Hypothalamus (tissue), 51 donors: ENCODE measurements around the gene INPP5D.
"Not testable (repeated sequence)": the region's sequence is repeated elsewhere in the genome, so short reads cannot be mapped to it uniquely, and the experiment has no call there.

Experiments used
- DNase-seq, 51 donors: peaks; one replicate each; lab custom pipeline; 2025; lab: John Stamatoyannopoulos, UW

INPP5D gene

DNA sequence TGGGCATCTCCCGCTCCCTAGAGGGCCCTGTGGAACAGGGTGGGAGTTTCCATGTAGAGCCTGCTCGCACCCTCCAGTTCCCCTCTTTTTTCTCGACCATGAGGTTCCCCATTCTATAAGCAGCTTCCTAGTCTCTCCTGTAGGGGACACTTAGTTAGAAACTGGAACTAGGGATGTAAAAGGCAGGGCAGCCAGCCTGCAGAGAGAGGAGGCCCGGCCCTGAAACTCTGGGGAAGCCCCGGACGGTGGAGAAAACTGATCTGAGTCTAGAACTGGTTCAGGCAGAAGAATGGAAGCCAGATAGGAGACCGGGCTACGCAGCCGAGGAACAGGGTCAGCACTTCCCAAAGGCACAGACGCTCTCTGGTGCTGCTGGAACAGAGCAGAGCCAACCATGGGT, 139.7 kb downstream of the INPP5D start:
- DNase-seq: no peak

DNA sequence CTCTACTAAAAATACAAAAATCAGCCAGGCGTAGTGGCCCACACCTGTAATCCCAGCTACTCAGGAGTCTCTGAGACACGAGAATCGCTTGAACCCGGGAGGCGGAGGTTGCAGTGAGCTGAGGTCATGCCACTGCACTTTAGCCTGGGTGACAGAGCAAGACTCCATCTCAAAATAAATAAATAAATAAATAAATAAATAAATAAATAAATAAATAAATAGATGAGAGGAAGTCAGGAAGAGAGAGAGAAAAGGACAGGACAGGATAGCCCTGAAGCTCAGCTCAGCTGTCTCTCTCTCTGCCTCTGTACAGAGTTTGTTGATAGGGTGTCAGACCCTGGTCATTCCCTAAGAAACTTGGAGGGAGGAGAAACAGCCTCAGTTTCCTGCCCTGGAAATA, 140.6 kb downstream of the INPP5D start:
- not testable (repeated sequence) for DNase-seq

DNA sequence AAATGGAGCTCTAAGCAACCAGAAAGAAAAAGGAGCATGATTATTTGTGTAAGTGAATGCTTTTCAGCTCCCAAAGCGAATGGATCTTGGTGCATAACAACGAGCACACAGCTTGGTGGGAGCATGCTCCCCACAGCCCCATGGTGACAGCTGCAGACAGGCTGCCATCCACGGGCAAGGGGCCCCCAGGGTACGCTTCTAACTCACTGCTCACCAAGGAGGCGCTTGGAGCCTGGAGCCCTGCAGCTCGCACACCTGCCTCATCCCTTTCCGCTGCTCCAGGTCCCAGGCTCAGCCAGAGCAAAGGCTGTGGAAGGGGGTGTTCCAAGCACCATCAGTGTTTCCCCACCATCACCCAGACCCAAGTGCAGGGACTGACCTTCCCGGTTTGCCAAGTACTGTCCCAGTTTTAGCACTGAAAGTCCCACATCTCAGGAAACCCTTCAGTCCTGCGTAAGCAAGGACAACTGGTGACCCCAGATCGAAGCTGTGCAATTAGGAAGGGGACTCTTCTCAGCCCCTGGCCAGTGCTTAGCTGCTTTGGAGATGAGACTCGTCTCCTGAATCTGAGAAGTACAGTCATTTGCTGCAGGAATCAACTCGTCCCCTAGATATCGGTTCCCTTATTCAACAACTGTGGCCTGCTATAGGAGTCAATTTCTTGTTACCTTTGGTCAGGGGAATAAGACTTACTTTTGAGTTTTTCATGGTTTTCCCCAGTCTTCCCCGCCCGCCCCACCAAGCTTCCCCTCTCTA, 141.3 kb downstream of the INPP5D start:
- DNase-seq: no peak

DNA sequence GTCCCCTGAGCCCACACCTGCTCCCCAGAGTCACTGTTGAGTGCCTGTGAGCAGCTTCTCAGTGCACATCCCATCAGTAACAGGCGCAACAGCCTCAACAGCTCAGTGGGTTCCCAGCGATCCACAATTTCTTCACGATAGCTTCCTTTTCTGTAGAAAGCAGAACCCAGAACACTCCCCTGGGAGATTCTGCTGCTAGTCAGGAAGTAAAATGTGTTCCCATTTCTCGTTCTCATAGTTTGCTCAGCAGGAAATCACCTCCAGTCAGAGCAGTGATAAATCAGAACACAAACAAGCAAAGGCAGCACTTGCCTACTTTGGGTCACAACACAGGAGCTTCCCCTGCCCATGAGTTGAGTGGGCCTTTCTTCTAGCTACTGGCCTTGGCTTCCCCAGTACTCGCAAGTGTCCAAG, 142.4 kb downstream of the INPP5D start:
- no peak for DNase-seq

DNA sequence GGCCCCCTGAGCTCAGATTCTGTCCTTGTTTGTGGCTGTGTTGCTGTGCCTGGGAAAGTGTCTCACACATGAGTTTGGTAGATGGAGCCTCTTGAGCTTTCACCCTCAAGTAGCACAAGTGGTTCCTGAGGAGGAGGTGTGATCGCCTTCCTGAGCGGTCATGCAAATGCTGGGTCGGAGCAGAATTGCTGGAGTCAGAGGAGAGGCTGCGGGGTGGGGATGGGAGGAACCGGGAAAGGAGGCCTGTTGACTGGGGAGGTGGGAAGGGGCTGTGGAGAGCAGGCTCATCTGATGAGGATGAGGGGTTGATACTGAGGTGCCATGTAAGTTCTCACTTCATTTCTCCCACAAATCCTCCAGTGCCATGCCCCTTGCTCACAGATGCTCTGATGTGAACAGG, 142.9 kb downstream of the INPP5D start:
- no peak for DNase-seq

GRCh38 chr2:233204286-233204936, 144.3 kb downstream of the INPP5D start:
- DNase-seq: no peak

DNA sequence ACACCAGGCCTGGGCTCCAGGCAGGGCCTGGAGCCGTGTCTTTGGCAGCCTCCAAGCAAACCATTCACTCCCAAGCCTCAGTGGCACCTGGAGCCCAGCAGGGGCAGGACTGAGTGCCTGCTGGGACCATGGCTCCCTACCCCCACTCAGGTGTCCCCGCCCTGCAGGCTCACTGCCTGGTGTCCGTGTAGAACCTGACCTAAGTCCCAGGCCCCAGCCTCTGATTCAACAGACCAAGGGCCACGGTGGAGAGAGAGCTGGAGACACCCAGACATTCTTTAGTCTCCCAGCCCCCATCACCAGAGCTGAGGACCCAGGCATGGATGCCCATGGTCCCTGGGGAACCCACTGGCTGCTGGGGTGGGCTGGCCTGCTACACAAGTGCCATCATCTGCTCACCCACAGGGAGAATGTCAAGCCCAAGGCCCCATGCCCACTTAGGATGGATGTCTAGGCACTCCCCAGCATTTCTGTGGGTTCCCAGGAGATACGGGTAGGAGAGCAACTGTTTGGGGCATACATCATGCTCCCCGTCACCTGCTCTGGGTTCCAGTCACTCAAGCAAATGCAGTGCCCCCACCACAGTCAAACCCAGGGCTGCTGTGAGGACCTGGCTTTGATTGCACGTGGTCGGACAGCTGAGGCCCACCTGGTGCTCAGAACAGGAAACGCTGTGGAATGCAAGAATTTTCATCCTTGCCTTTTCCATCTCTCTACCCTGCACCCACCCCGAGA, 148.4 kb downstream of the INPP5D start:
- no peak for DNase-seq

- DNase-seq: peak in 2 of 51 donors; percentile 59 to 82
Measured at GRCh38 chr2:233209117-233209532, 149.0 kb downstream of the INPP5D start.

- DNase-seq: peak in 22 of 51 donors; percentile 11 to 82 (median 32)
Measured at GRCh38 chr2:233209533-233210171, 149.5 kb downstream of the INPP5D start.

DNA sequence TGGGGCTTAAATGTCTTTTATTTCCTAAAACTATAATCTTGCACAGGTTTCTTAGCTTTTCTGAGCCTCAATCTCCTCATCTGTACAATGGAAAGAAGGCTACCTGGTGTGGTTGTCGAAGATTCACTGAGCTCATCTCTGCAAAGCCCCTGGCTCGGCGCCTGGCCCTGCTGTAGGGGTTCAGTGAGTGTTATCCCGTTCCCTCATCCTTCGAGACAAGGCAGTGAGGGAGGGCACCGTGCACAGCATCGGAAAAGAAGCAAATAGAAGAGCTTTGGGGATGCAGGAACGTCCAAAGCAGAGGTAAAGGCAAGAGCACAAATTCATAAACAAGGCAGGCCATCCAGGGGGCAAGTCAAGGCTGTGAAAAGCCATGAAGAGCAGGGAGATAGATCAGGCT, 150.1 kb downstream of the INPP5D start:
- DNase-seq: no peak

DNA sequence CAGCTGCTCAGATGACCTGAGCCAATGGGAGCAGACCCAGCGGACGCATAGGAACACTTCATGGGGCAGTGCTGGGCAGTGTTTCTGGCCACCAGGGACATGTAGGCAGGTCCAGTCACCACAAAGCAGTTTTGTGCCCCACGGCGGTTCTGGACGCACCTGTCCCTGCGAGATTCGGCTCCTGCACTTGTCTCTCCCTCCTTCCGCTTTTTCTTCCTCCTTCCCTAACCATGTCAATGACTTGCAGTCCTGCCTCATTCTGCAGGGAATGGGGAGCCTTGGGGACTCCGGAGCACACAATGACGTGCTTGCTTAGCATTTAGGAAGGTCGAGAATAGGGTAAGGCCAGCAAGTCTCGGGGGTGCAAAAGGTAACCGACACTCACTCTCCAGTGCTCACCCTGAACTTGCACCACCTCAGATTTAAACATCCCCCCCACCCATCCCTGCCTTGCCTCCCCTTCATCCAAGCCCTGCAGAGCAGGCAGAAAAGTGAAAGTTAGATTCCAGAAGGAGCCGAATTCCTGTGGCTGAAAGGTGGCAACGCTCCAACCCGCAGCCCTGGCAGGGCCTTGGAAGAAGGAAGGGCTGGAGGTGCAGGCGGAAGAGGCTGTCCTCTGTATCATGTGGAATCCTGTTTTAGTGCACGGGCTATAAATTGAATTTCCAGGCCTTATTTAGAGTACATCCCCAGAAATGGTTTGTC, 150.9 kb downstream of the INPP5D start:
- peak in 19 of 51 donors; percentile 3 to 34 (median 8) for DNase-seq

- peak in 3 of 51 donors; percentile 4 to 16 (median 8) for DNase-seq
Measured at GRCh38 chr2:233211548-233211895, 151.4 kb downstream of the INPP5D start.

DNA sequence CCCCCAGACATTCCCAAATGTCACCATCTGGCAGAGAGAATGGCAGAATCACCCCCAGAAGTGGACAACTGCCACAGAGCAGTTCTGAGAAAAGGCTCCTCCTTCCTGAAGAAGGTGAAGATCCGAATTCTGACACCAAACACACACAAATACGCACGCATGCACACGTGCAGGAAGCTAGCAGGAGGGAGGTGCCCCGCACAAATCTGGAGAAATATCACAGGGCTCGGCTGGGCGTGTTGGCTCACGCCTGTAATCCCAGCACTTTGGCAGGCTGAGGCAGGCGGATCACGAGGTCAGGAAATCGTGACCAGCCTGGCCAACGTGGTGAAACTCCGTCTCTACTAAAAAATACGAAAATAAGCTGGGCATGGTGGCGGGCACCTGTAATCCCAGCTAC, 152.9 kb downstream of the INPP5D start:
- no peak for DNase-seq

DNA sequence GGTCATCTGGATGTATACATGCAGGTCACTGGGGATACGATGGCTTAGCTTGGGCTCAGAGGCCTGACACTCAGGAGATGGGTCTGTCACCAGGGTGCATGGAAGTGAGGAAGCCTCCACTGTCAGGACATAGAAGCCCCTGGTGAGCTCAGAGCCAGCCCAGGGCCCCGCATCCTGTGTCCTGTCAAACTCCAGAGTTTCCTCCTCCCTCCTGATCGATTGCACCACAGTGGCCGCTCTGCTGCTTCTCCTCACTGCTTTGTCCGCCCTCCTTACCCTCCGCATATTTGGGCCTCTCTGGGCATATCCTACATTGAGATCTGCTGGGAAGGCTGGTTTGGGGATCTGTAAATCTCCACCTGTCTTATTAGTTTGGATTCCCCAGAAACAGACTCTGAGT, 153.8 kb downstream of the INPP5D start:
- DNase-seq: no peak

- DNase-seq: no peak
Measured at GRCh38 chr2:233217892-233218377, 157.8 kb downstream of the INPP5D start.

DNA sequence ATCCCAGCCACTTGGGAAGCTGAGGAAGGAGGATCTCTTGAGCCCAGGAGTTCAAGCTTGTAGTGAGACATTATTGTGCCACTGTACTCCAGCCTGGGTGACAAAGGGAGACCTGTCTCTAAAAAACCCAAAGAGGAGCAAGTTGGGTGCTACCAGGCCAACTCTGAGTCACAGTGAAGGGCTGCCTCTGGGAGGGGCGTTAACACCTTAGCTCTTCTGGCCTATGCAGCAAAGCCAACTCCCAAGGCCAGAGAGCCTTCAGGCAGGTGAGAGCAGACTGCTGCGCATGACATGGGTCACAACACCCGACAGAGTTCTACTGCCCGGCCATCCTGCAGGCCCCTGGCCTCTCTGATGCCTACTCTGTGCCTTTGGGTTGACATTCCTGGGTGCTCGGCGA, 158.7 kb downstream of the INPP5D start:
- DNase-seq: no peak

DNA sequence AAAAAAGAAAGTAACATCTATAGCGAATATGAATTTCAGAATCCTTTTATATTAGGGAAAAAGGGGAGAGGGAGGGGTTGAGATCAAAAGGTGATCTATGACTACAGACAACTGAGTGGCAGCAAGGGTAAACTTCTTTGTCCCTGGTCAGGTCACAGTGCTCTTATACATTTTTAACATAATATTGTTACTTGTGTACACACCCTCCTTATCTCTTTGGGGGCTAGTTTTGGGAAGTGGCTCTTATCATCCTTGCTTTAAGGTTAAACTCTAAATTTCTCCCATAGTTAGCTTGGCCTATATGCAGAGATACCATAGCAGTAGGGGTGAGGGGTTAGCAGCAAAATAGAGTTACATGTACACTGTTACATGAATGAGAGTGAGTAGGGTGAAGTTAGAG, 159.7 kb downstream of the INPP5D start:
- DNase-seq: no peak

DNA sequence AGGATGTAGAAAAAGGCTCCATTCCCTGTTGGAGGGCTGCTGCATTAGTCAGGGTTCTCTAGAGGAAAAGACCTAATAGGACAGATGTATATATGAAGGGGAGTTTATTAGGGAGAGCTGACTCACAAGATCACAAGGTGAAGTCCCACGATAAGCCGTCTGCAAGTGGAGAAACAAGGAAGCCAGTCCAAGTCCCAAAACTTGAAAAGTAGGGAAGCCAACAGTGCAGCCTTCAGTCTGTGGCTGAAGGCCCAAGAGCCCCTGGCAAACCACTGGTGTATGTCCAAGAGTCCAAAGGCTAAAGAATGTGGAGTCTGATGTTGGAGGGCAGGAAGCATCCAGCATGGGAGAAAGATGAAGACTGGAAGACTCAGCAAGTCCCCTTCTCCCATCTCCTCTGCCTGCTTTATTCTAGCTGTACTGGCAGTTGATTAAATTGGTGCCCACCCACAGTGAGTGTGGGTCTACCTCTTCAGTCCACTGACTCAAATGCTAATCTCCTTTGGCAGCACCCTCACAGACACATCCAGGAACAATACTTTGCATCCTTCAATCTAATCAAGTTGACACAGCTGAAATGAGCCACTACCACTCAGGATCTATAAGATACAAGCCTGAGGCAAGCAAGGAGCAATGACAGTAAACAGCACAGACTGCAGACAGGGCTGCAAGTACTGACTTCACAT, 161.4 kb downstream of the INPP5D start:
- no peak for DNase-seq

DNA sequence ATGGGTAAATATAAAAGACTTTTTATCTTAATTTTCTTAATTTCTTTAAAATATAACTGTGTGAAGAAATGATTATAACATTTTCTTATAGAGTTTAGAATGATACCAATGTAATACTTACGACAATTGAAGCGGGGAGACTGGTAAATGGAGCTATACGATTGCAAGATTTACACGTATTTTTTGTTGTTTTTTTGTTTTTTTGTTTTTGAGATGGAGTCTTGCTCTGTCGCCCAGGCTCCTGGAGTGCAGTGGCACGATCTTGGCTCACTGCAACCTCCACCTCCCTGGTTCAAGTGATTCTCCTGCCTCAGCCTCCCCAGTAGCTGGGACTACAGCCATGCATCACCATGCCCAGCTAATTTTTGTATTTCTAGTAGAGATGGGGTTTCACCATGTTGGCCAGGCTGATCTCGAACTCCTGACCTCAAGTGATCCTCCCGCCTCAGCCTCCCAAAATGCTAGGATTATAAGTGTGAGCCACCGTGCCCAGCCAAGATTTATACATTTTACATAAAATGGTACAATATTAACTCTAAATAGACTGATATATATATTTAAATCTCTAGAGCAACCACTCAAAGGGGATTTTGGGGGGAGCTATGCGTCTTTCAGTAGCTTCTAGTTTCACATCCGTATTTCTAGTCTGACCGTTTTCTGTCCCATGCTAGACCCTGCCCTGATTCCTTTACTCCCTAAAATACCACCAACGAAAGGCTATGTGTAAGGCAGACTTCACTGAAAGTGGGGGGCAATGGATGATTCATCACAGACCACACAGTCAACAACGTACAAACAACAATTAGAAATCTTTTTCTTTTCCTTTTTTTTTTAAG, 163.1 kb downstream of the INPP5D start:
- DNase-seq: no peak
